ENCODE results near the gene ZGPAT.

The ZGPAT gene

DNA sequence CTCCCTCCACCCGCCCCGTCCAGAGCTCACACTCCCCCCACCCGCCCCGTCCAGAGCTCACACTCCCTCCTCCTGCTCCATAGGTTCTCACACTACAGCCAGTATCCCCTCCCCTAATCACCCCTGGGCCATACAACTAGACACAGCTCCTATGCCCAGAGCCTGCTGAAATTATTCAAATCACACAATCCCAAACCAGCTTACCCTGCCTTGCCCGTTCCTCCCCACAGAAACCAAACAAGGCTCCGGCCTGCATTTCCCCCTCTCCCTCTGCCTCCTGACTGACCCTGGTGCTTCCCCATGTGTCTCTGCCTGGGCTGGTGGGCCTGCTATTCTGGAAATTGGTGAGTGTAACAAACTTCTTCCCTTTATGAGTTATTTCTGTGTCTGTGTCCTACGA is 50.3 kb downstream of the ZGPAT start:
- Histone ChIP-seq H3K9me3 (ENCODE audit: control insufficient read depth, insufficient read depth, low read length) (no peaks in the 10 kb centered on the region), H3K36me3 (ENCODE audit: control insufficient read depth, insufficient read depth, low read length) (no peaks in the 10 kb centered on the region), H3K4me3 (ENCODE audit: low read depth, low read length) (no peak overlapping the region), H3K9ac (ENCODE audit: low read depth, low read length) (no peak overlapping the region), H3K27me3 (ENCODE audit: control insufficient read depth, insufficient read depth, low read length) (no peaks in the 10 kb centered on the region), H3K4me1 (ENCODE audit: control insufficient read depth, insufficient read depth, low read length) (no peaks in the 10 kb centered on the region)

DNA sequence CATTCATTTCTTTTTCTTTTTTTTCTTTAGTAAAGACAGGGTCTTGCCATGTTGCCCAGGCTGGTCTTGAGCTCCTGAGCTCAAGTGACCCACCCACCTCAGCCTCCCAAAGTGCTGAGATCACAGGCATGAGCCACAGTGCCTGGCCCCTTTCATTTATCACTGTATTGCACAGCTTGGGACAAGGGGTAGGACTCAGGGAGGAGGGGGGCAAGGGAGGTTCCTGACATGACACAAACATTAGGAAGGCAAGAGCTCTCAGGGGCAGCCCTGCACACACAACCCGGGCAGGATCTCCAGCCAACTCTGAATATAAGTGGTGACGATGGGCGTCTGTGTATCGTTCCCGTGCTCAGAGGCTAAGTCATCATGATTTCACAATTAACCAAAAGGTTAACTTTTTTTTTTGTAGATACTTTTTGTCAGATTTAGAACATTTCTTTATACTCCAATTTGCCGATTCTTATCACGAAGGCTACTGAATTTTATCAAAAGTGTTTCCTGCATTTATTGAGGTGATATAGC is 51.6 kb downstream of the ZGPAT start:
- H3K9ac ChIP-seq (ENCODE audit: low read depth, low read length) = no peak overlapping the region
- no peaks in the 10 kb centered on the region for H3K4me1 ChIP-seq (ENCODE audit: control insufficient read depth, insufficient read depth, low read length)
- no peak overlapping the region for H3K4me3 ChIP-seq (ENCODE audit: low read depth, low read length)
- H3K36me3 ChIP-seq (ENCODE audit: control insufficient read depth, insufficient read depth, low read length) = no peaks in the 10 kb centered on the region
- no peaks in the 10 kb centered on the region for H3K27me3 ChIP-seq (ENCODE audit: control insufficient read depth, insufficient read depth, low read length)
- no peaks in the 10 kb centered on the region for H3K9me3 ChIP-seq (ENCODE audit: control insufficient read depth, insufficient read depth, low read length)

DNA sequence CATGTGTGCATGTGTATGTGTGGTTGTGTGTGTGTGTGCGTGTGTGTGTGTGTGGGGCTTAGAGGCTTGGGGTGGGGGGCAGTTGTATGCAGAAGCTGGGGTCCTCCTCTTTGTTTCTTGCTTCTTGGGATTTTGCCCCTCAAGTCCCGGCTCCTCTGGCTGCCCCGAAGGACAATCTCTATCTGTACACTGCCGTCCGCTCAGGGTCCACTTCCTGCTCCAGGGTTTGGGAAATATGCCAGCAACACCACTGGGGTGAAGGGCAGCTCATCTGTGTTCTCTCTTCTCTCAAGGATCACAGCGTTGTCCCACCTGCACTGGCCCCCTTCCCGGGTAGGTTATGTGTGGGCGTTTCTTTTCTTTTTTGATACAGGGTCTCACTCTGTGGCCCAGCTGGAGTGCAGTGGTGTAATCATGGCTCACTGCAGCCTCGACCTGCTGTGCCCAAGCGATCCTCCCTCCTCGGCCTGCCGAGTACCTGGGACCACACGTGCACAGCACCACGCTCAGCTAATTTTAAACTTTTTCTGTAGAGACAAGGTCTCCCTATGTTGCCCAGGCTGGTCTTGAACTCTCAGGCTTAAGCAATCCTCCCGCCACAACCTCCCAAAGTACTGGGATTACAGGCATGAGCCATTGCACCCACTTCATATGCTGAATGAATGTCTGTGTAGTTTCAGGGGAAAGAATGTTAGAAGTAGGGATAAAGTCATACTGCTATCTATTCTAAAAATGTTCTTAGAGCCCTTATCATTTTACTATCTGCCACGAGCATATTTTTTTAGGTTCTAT is 57.4 kb downstream of the ZGPAT start:
- Histone ChIP-seq H3K36me3 (ENCODE audit: control insufficient read depth, insufficient read depth, low read length) (peaks cover 16% of the 10 kb centered on the region), H3K4me1 (ENCODE audit: control insufficient read depth, insufficient read depth, low read length) (no peaks in the 10 kb centered on the region), H3K9me3 (ENCODE audit: control insufficient read depth, insufficient read depth, low read length) (no peaks in the 10 kb centered on the region), H3K27me3 (ENCODE audit: control insufficient read depth, insufficient read depth, low read length) (no peaks in the 10 kb centered on the region), H3K4me3 (ENCODE audit: low read depth, low read length) (no peak overlapping the region), H3K9ac (ENCODE audit: low read depth, low read length) (no peak overlapping the region)

DNA sequence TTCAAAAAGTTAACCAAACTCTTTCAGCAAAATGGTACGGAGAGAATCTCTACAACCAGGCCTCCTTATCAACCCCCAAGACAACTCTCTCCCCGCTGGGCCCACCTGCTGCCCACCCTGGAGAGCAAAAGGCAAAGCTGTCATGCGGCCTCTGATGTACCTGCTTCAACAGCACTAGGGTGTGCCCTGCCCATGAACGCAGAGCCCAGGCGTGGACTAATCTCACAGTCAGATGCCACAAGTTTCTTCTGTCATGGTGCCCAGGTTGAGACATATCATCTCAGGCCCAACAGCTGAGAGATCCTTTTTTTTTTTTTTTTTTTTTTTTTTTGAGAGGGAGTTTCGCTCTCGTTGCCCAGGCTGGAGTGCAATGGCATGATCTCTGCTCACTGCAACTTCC is 58.1 kb downstream of the ZGPAT start:
- Histone ChIP-seq H3K27me3 (ENCODE audit: control insufficient read depth, insufficient read depth, low read length) (no peaks in the 10 kb centered on the region), H3K4me1 (ENCODE audit: control insufficient read depth, insufficient read depth, low read length) (no peaks in the 10 kb centered on the region), H3K9ac (ENCODE audit: low read depth, low read length) (no peak overlapping the region)

DNA sequence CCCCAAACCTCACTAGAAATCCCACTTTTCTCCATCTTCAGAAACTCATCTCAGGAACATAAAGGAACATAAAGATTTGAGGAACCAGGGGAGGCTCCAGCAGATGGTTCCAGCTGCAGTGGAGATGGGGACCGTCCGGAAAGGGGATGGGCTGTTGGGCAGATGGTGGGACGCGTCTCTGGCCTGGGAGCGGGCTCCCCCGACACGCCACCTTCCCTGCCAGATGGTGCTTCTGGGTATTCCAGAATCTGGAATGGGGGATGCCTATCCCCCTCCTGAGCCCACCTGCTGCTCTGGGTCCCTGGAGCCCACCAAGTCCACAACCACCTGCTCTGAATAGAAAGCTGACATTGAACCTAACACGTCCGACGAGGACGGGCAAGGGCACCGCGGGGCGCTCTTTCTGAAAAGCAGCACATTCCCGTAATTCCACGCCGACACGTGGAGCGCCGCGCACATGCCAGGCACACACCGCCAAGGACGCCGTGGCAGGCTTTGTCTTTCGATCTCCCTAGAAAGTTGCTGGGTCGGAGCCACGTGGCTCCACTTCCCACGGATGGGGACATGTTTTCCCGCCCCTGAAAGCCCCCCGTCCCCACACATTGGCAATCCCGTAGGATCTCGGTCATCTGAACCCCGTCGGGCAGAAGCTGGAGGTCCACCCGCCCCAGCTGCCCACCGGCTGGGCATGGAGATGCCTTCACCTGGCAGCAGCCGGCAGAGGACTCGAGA is 59.0 kb downstream of the ZGPAT start:
- no peaks in the 10 kb centered on the region for H3K27me3 ChIP-seq (ENCODE audit: control insufficient read depth, insufficient read depth, low read length)
- no peaks in the 10 kb centered on the region for H3K4me1 ChIP-seq (ENCODE audit: control insufficient read depth, insufficient read depth, low read length)
- no peaks in the 10 kb centered on the region for H3K9me3 ChIP-seq (ENCODE audit: control insufficient read depth, insufficient read depth, low read length)
- H3K36me3 ChIP-seq (ENCODE audit: control insufficient read depth, insufficient read depth, low read length) = peaks cover 21% of the 10 kb centered on the region
- no peak overlapping the region for H3K4me3 ChIP-seq (ENCODE audit: low read depth, low read length)
- H3K9ac ChIP-seq (ENCODE audit: low read depth, low read length) = no peak overlapping the region

More for the DNA sequence above, 58.1 kb downstream of the ZGPAT start:
- Histone ChIP-seq H3K9me3 (ENCODE audit: control insufficient read depth, insufficient read depth, low read length) (no peaks in the 10 kb centered on the region), H3K36me3 (ENCODE audit: control insufficient read depth, insufficient read depth, low read length) (peaks cover 20% of the 10 kb centered on the region), H3K4me3 (ENCODE audit: low read depth, low read length) (no peak overlapping the region)

DNA sequence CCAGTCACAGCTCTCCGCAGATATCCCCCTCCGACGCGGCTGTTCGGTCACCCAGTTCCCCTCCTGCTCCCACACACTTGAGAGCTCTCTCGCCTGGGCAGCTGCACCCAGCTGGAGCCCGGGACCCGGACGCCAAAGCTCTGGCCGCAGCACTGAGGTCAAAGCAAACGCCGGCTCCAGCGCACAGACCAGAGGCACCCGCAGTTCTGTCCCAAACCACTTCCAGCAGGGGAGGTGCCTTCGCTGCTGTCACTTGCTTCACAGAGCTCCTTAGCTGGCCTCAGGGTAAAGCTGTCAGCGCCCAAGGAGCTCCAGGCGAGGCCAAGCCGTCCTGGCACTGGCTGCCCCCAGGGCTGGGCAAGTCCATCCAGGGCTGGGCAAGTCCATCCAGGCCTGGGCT is 59.6 kb downstream of the ZGPAT start:
- Histone ChIP-seq H3K4me3 (ENCODE audit: low read depth, low read length) (no peak overlapping the region), H3K9ac (ENCODE audit: low read depth, low read length) (no peak overlapping the region), H3K27me3 (ENCODE audit: control insufficient read depth, insufficient read depth, low read length) (no peaks in the 10 kb centered on the region), H3K9me3 (ENCODE audit: control insufficient read depth, insufficient read depth, low read length) (no peaks in the 10 kb centered on the region), H3K4me1 (ENCODE audit: control insufficient read depth, insufficient read depth, low read length) (no peaks in the 10 kb centered on the region), H3K36me3 (ENCODE audit: control insufficient read depth, insufficient read depth, low read length) (peaks cover 21% of the 10 kb centered on the region)

DNA sequence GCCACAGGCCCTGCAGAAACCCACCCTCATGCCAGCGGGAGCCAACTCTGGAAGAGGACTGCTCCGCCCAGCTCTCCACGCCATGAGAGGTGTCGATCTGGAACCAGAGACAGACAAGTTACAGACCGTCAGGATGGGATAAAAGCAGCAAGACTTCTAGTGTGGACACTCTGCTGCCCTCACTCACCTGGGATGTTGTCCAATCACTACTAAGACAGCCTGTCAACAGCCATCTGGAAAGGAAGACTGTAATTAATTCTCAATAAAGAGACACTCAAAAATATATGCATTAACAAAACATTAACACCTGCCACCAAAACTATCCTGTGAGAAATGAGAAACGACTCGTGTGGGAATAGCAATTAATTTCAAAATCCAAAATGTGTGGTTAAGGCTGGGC is 60.0 kb downstream of the ZGPAT start:
- no peaks in the 10 kb centered on the region for H3K27me3 ChIP-seq (ENCODE audit: control insufficient read depth, insufficient read depth, low read length)
- H3K9me3 ChIP-seq (ENCODE audit: control insufficient read depth, insufficient read depth, low read length) = no peaks in the 10 kb centered on the region
- no peak overlapping the region for H3K4me3 ChIP-seq (ENCODE audit: low read depth, low read length)
- no peaks in the 10 kb centered on the region for H3K4me1 ChIP-seq (ENCODE audit: control insufficient read depth, insufficient read depth, low read length)
- H3K9ac ChIP-seq (ENCODE audit: low read depth, low read length) = no peak overlapping the region
- peaks cover 21% of the 10 kb centered on the region for H3K36me3 ChIP-seq (ENCODE audit: control insufficient read depth, insufficient read depth, low read length)

DNA sequence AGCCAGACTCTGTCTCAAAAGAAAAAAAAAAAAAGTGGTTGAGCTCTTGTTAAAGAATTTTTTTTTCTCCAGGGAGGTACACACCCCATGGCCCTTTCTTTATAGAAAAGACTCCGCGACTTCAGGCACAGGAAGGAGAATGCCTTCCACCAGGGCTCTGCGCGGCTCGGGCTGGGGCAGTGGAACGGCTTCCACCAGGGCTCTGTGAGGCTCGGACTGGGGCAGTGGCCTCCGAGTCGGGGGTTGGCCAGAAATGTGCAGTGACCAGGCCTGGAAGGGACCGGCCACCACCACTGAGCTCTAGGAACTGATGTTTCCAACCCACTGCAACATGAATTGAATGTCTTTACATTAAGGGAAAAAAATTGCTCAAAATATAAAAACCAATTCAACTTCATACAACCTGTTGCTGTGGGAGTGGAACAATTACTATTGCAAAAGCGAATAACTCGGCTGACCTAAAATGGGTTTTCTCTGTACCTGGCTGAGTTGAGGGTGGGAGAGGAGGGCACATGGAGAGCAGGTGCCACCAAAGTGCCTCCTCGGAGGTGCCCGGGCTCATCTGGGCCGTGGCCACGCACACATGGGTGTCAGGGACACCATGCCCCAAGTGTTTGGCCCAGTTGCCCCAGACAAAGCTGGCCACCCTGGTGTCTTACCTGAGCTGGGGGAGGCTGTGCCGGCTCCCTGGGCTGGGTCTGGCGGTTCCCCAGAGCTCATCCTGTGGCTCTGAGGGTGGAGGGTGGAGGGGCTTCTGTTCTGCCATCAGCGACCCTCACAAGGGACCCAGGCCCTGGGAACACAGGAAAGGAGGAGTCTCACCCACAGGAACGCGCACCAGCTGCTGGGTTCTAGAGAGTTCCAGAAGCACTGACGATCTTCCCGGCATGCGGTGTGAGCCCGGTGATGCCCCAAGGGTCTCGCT is 61.0 kb downstream of the ZGPAT start:
- no peak overlapping the region for H3K4me3 ChIP-seq (ENCODE audit: low read depth, low read length)
- H3K36me3 ChIP-seq (ENCODE audit: control insufficient read depth, insufficient read depth, low read length) = peaks cover 21% of the 10 kb centered on the region
- no peaks in the 10 kb centered on the region for H3K9me3 ChIP-seq (ENCODE audit: control insufficient read depth, insufficient read depth, low read length)
- H3K4me1 ChIP-seq (ENCODE audit: control insufficient read depth, insufficient read depth, low read length) = no peaks in the 10 kb centered on the region
- no peak overlapping the region for H3K9ac ChIP-seq (ENCODE audit: low read depth, low read length)
- no peaks in the 10 kb centered on the region for H3K27me3 ChIP-seq (ENCODE audit: control insufficient read depth, insufficient read depth, low read length)

DNA sequence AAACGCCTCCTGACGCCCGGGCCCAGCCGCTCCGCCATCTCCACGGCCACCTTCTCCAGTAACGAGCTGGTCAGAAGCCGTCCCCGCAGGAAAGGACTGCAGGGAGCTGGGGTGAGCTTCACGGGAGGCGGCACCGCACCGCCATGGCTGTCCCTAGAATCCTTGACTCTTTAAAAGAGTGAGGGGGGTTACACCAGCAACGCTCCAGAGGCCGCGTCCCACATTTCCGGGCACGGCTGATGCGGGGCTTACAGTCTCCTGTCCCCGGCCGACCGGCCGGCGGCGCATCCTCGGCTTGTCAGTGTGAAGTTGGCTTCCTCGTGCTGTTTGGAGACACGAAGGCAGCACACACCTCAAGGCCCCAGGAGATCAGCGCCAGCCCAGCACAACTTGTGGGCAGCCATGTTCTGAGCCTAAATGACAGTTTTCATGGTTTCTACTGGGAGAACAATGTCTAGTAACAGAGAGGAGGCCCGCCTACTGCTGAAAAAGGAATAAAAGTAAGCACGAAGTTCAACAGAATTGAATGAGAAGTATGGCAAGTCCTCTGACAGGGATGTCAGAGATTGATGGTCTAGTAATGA is 62.1 kb downstream of the ZGPAT start:
- no peaks in the 10 kb centered on the region for H3K9me3 ChIP-seq (ENCODE audit: control insufficient read depth, insufficient read depth, low read length)
- H3K36me3 ChIP-seq (ENCODE audit: control insufficient read depth, insufficient read depth, low read length) = peaks cover 21% of the 10 kb centered on the region
- H3K4me1 ChIP-seq (ENCODE audit: control insufficient read depth, insufficient read depth, low read length) = no peaks in the 10 kb centered on the region
- no peaks in the 10 kb centered on the region for H3K27me3 ChIP-seq (ENCODE audit: control insufficient read depth, insufficient read depth, low read length)
- no peak overlapping the region for H3K9ac ChIP-seq (ENCODE audit: low read depth, low read length)
- H3K4me3 ChIP-seq (ENCODE audit: low read depth, low read length) = no peak overlapping the region

DNA sequence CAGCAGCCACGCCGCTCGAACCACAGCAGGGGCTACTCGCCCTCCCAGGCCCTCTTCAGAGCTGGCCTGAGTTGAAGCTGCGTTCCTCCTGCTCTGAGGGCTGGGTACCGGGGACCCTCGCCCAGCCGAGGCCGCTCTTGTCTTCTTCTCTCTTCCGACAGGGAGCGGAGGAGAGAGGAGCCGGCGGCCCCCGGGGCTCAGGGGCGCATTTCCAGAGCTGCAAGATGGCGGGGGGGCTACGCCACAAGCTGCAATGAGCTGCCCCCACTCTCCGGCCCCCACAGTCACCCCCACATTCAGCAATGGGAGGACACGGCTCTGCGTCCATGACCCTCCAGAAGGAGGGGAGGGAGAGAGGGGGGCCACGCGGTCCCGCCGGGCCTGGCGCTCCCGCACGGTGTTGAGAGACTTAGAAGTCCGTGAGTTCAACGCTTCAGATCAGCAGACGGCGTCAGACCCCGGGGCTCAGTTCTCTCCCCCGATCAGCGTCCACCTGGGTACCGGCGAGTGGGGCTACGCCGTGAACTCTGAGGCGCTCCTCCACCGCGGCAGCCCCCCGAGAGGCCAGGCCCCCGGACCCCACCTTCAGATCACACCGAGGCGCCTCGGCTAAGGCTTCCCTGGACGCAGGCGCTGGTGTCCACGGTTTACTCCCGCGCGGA is 63.3 kb downstream of the ZGPAT start:
- Histone ChIP-seq H3K36me3 (ENCODE audit: control insufficient read depth, insufficient read depth, low read length) (peaks cover 21% of the 10 kb centered on the region), H3K27me3 (ENCODE audit: control insufficient read depth, insufficient read depth, low read length) (no peaks in the 10 kb centered on the region), H3K9me3 (ENCODE audit: control insufficient read depth, insufficient read depth, low read length) (no peaks in the 10 kb centered on the region), H3K4me3 (ENCODE audit: low read depth, low read length) (no peak overlapping the region), H3K4me1 (ENCODE audit: control insufficient read depth, insufficient read depth, low read length) (no peaks in the 10 kb centered on the region), H3K9ac (ENCODE audit: low read depth, low read length) (no peak overlapping the region)
